ENCODE results near the gene IDH3G.

Gene IDH3G

DNA sequence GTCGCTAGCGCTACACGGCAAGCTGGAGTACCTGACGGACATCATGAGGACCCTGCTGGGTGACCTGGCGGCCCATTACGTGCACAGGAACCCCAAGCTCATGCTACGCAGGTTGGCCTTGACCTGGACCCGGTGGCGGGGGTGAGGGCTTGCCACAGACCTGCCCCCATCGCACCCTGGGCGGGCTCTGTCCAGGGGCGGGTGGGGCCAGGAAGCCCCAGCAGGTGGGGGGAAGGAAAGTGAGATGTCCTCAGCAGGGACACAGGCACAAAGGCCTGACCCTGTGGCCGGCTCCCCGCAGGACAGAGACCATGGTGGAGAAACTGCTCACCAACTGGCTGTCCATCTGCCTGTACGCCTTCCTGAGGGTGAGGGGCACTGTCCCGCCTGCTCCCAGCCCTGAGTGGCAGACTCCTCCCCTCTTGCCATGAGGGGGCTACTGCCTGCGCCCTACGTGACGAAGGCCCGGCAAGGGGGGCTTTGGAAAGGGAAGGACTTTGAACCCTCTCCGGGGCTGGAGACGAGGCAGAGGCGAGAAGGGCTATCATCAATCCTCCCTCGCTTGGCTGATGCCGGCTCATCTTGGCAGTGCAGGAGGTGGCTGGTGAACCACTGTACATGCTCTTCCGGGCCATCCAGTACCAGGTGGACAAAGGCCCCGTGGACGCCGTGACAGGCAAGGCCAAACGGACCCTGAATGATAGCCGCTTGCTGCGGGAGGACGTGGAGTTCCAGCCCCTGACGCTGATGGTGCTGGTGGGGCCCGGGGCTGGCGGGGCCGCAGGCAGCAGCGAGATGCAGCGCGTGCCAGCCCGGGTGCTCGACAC, 18.7 kb downstream of the IDH3G start:
- H3K36me3 ChIP-seq (replicated peaks): no peaks in the 10 kb centered on the region
- no peak overlapping the region for H3K27ac ChIP-seq
- H3K4me3 ChIP-seq (ENCODE audit: low read depth, low read length): no peak overlapping the region
- in situ Hi-C loops (cut with HindIII; ENCODE audit: low pct_ligation_motif_present, low sequenced_read_pairs): no loop called here
- TF ChIP-seq, protein P1, sequence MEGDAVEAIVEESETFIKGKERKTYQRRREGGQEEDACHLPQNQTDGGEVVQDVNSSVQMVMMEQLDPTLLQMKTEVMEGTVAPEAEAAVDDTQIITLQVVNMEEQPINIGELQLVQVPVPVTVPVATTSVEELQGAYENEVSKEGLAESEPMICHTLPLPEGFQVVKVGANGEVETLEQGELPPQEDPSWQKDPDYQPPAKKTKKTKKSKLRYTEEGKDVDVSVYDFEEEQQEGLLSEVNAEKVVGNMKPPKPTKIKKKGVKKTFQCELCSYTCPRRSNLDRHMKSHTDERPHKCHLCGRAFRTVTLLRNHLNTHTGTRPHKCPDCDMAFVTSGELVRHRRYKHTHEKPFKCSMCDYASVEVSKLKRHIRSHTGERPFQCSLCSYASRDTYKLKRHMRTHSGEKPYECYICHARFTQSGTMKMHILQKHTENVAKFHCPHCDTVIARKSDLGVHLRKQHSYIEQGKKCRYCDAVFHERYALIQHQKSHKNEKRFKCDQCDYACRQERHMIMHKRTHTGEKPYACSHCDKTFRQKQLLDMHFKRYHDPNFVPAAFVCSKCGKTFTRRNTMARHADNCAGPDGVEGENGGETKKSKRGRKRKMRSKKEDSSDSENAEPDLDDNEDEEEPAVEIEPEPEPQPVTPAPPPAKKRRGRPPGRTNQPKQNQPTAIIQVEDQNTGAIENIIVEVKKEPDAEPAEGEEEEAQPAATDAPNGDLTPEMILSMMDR (IDR thresholded peaks at IDR 0.05; ENCODE audit: low read depth, low read length, missing control alignments): no peak
- no peak for DNase-seq
- H3K27me3 ChIP-seq (replicated peaks): no peaks in the 10 kb centered on the region

DNA sequence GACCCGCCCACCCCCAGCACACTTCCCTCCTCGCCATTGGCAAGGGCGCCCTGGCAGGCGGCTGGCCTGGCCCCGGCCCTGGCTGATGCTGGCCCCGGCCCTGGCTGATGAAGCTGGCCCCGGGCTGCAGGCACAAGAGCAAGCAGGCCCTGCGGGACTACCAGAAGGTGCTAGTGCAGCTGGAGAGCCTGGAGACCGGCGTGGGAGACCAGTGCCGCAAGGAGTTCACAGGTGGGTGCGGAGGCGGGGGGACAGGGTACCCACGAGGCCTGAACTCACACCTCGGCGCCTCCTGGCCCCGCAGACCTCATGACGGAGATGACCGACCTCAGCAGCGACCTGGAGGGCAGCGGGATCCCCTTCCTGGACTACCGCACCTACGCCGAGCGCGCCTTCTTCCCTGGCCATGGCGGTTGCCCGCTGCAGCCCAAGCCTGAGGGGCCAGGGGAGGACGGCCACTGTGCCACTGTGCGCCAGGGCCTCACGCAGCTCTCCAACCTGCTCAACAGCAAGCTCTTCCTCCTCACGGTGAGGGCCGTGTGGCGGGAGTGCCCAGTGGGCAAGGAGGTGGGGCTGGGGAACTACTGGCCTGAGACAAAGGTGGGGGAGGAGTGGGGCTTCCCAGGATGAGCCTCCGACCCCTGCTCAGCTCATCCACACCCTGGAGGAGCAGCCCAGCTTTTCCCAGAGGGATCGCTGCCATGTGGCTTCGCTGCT, 19.4 kb downstream of the IDH3G start:
- TF ChIP-seq, protein P1 (IDR thresholded peaks at IDR 0.05; ENCODE audit: low read depth, low read length, missing control alignments): no peak
- DNase-seq: no peak
- Histone ChIP-seq H3K27ac (no peak overlapping the region), H3K4me3 (ENCODE audit: low read depth, low read length) (no peak overlapping the region), H3K36me3 (replicated peaks) (no peaks in the 10 kb centered on the region), H3K27me3 (replicated peaks) (no peaks in the 10 kb centered on the region)
- in situ Hi-C loops (cut with HindIII; ENCODE audit: low pct_ligation_motif_present, low sequenced_read_pairs): no loop called here

DNA sequence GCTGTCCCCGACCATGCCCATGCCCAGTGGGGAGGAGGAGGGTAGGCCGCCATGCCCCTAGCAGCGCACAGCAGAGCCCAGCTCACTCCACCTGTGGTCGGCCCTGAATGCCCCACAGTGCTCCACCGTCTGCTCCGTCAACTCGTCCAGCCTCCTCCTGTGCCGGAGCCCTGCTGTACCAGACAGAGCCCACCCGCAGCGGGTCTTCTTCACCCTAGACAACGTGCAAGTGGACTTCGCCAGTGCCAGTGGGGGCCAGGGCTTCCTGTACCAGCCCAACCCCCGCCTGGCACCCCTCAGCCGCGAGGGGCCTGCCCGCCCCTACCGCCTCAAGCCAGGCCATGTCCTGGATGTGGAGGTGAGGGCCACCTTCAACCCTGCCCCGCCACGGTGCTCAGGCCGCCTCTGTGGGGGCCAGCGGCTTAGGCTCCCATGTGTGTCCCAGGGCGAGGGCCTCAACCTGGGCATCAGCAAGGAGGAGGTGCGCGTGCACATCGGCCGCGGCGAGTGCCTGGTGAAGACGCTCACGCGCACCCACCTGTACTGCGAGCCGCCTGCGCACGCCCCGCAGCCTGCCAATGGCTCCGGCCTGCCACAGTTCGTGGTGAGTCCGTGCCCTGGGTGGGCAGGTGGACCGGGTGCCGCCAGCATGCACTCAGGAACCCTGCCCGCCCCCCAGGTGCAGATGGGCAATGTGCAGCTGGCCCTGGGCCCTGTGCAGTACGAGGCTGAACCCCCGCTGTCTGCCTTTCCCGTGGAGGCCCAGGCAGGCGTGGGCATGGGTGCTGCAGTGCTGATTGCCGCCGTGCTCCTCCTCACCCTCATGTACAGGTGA, 20.2 kb downstream of the IDH3G start:
- TF ChIP-seq, protein P1 (IDR thresholded peaks at IDR 0.05; ENCODE audit: low read depth, low read length, missing control alignments): no peak
- in situ Hi-C loops (cut with HindIII; ENCODE audit: low pct_ligation_motif_present, low sequenced_read_pairs): no loop called here
- no peak for DNase-seq
- H3K27ac ChIP-seq: no peak overlapping the region
- H3K36me3 ChIP-seq (replicated peaks): no peaks in the 10 kb centered on the region
- H3K4me3 ChIP-seq (ENCODE audit: low read depth, low read length): no peak overlapping the region
- H3K27me3 ChIP-seq (replicated peaks): no peaks in the 10 kb centered on the region

DNA sequence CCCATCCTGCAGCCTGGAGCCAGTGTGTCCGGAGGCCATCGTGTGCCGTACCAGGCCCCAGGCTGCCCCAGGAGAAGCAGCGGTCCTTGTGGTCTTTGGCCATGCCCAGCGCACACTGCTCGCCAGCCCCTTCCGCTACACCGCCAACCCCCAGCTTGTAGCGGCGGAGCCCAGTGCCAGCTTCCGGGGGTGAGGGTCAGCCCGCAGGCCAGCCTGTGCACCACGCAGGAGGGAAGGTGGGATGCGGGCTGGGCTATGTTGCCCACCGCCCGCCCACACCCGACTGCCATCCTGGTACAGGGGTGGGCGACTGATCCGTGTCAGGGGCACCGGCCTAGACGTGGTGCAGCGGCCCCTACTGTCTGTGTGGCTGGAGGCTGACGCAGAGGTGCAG, 21.0 kb downstream of the IDH3G start:
- H3K27ac ChIP-seq: no peak overlapping the region
- DNase-seq: no peak
- in situ Hi-C loops (cut with HindIII; ENCODE audit: low pct_ligation_motif_present, low sequenced_read_pairs): no loop called here
- no peaks in the 10 kb centered on the region for H3K36me3 ChIP-seq (replicated peaks)
- TF ChIP-seq, protein P1 (IDR thresholded peaks at IDR 0.05; ENCODE audit: low read depth, low read length, missing control alignments): no peak
- H3K4me3 ChIP-seq (ENCODE audit: low read depth, low read length): no peak overlapping the region
- H3K27me3 ChIP-seq (replicated peaks): no peaks in the 10 kb centered on the region

DNA sequence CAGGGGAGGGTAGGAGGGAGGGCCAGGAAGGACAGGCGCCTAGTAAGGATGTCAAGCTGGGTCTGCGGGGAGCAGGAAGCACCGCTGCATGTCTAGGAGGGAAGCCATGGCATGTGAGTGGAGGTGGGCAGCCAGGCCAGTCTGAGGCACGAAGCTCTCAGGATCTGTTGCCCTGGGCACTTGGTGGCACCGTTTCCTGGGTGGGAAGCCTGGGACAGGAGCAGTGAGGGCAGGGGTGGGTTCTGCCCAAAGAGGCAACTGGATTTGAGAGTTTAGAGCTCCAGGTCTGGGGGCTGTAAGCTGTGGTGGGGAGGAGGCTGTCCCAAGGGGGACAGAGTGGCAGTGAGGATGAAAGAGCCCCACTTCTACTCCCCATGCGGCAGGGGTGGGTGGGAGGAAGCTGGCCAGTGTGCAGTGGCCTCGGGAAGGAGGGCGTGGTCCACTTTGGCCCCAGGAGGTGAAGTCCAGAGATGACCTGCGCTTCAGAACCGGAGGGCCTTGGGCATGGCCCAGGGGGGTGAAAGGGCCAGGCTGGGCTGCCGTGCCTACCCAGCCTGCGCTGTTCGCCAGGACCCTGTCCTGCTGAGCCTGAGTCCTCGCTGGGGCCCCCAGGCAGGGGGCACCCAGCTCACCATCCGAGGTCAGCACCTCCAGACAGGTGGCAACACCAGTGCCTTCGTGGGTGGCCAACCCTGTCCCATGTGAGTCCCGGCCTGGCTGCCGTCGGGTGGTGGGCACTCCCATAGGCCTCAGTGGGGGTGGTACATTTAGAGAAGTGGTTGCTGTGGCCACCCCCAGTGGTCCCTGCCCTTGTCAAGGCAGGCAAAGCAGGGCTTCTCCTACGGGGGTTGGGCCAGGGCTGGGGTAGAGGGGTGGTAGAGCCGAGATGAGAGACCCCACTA, 21.6 kb downstream of the IDH3G start:
- DNase-seq: no peak
- in situ Hi-C loops (cut with HindIII; ENCODE audit: low pct_ligation_motif_present, low sequenced_read_pairs): no loop called here
- H3K27me3 ChIP-seq (replicated peaks): no peaks in the 10 kb centered on the region
- no peaks in the 10 kb centered on the region for H3K36me3 ChIP-seq (replicated peaks)
- H3K27ac ChIP-seq: no peak overlapping the region
- no peak overlapping the region for H3K4me3 ChIP-seq (ENCODE audit: low read depth, low read length)
- TF ChIP-seq, protein P1 (IDR thresholded peaks at IDR 0.05; ENCODE audit: low read depth, low read length, missing control alignments): no peak

Data from brain microvascular endothelial cell (primary cell).